Measurements from ENCODE around the gene NKX2-1. TPM values are rescaled to one million over a fixed set of nuclear protein-coding genes. Genes with fewer than 3 reads are reported as not detected.

NKX2-1 gene
- total and polyA plus RNA-seq, 2 of the 13 experiments (the other 11 are each of a cell fraction or from before 2014, with no cell fraction given): not detected

DNA sequence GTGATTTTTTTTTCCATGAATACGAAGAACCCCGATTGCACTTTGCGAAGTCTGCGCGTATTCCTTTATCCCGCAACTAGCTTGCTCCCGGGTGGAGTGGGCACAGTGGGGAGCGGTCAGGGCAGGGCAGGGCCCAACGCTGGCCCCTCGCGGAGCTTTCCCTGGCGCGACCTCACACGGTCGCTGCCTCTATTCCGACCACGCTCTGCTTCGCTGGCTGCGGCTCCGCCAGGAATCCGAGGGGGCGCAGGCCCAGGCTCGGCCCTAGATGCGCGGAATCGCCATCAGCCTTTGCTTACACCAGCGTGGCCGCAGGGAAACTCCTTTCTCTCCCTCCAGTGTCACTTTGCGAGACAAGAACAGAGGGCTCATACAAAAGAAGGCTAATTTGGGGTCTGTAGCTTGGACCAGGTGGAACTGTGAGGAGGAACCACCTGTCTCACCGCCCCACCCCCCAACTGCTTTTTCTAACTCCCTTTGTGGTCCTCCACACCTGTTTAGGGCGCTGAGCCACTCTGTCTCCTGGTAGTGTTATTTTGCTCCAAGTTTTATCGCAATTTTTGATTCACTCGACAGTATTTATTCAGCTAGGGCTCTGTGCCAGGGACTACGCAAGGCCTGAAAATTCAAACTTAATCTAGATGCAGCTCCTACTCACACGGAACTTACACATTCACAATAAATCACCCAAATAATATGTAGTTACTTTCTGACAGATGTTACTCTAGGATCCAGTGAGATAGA is 3.1 kb upstream of the NKX2-1 start:
- ATAC-seq (no peak), FAIRE-seq (no peak), DNase-seq (ENCODE audit: low spot score) (no peak)
- Histone ChIP-seq H3K4me1 (ENCODE audit: insufficient read depth, low read length) (0 out of 2 replicates have a peak, but pooled peaks cover 15% of the 10 kb centered on the region), H3K27ac (ENCODE audit: extremely low read length, insufficient read depth, low read length) (no peak overlapping the region), H3K9ac (ENCODE audit: insufficient read depth, low read depth, low read length) (no peak overlapping the region), H3K36me3 (replicated peaks in 1 of 2; ENCODE audit: control insufficient read depth in 1 of 2, insufficient read depth in 2 of 2, low read length in 2 of 2) (no peaks in the 10 kb centered on the region), H3K4me2 (ENCODE audit: low read depth, low read length) (no peak overlapping the region), H2AFZ (ENCODE audit: low read length) (no peak overlapping the region), H3K9me3 (ENCODE audit: low read length) (no peaks in the 10 kb centered on the region), H3K4me3 (replicated peaks in 1 of 3; ENCODE audit: insufficient read depth in 1 of 3, low read depth in 2 of 3, low read length in 3 of 3) (no peak overlapping the region), H3K27me3 (ENCODE audit: control insufficient read depth in 1 of 2, insufficient read depth in 2 of 2, low read length in 2 of 2) (peaks cover 47 to 97% of the 10 kb centered on the region in 2 experiments), H3K79me2 (ENCODE audit: insufficient read depth, low read length) (no peaks in the 10 kb centered on the region), H4K20me1 (ENCODE audit: insufficient read depth, low read length) (no peaks in the 10 kb centered on the region; the same call in 1 of the 2 replicates)
- BruUV-seq (replicated peaks): no TSS peak
- WGBS (ENCODE audit: low lambda C conversion rate): 50% methylated on average over 35 of the region's 35 CpGs
- POLR2A ChIA-PET: no interaction called here
- TF ChIP-seq JDP2 (CRISPR knock-in tag; IDR thresholded peaks at IDR 0.05; ENCODE audit: borderline replicate concordance): no peak
- TF ChIP-seq, protein P1, sequence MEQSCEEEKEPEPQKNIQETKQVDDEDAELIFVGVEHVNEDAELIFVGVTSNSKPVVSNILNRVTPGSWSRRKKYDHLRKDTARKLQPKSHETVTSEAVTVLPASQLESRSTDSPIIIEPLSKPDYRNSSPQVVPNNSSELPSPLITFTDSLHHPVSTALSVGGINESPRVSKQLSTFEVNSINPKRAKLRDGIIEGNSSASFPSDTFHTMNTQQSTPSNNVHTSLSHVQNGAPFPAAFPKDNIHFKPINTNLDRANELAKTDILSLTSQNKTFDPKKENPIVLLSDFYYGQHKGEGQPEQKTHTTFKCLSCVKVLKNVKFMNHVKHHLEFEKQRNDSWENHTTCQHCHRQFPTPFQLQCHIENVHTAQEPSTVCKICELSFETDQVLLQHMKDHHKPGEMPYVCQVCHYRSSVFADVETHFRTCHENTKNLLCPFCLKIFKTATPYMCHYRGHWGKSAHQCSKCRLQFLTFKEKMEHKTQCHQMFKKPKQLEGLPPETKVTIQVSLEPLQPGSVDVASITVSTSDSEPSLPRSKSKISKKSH (CRISPR knock-in tag; IDR thresholded peaks at IDR 0.05; ENCODE audit: borderline replicate concordance): 0 out of 2 replicates have a peak, but pooled peaks have one; percentile 39
- in situ Hi-C loops (cut with HindIII; ENCODE audit: extremely low pct_ligation_motif_present, low pct_unique_long_range_greater_than_20kb): loop anchor here (10.0 kb wide), 2 partner anchors 318 to 448 kb away; no protein-coding TSS in a partner anchor
- CTCF ChIA-PET (ENCODE audit: low intra/inter-chr PET ratio, low total read pairs): no interaction called here
- intact Hi-C loops (cut with micrococcal nuclease; ENCODE audit: unreplicated experiment): loop anchor here (10.0 kb wide), 2 partner anchors 318 to 418 kb away; no protein-coding TSS in a partner anchor

DNA sequence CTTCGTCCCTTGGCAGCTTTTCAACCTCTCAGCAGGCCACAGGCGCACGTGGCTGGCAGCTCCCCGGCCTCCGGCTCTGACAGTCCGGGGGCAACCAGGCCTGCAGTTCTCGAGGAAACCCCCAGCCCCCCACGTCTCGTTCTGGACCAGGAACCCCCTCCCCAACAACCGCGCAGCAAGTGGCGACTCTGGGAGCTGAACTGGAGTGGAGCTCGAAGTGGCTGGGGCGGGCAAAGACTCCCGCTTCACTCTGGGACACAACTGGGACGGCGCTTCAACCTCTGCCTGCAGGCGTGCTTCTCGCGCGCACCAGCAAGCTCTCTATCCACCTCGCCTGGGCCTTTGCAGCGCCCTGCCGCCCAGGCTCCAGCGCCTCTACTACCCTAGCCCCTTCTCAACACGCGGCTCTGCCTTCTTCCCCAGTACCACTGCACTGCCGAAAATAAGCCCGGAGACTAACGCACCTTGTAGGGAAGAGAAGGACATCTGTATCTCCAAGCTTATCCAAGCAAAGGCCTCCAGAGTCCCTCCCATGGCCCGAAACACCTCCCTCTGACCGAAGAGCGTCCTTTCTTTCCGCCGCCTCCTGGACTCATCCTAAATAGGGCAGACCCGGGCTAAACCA is 2.4 kb upstream of the NKX2-1 start:
- Histone ChIP-seq H2AFZ (ENCODE audit: low read length) (no peak overlapping the region), H3K36me3 (replicated peaks in 1 of 2; ENCODE audit: control insufficient read depth in 1 of 2, insufficient read depth in 2 of 2, low read length in 2 of 2) (no peaks in the 10 kb centered on the region), H3K9me3 (ENCODE audit: low read length) (no peaks in the 10 kb centered on the region), H3K4me1 (ENCODE audit: insufficient read depth, low read length) (0 out of 2 replicates have a peak, but pooled peaks cover 15% of the 10 kb centered on the region), H3K4me3 (replicated peaks in 1 of 3; ENCODE audit: insufficient read depth in 1 of 3, low read depth in 2 of 3, low read length in 3 of 3) (no peak overlapping the region), H3K27ac (ENCODE audit: extremely low read length, insufficient read depth, low read length) (no peak overlapping the region), H3K79me2 (ENCODE audit: insufficient read depth, low read length) (no peaks in the 10 kb centered on the region), H4K20me1 (ENCODE audit: insufficient read depth, low read length) (no peaks in the 10 kb centered on the region; the same call in 1 of the 2 replicates), H3K4me2 (ENCODE audit: low read depth, low read length) (no peak overlapping the region), H3K9ac (ENCODE audit: insufficient read depth, low read depth, low read length) (no peak overlapping the region), H3K27me3 (ENCODE audit: control insufficient read depth in 1 of 2, insufficient read depth in 2 of 2, low read length in 2 of 2) (peaks cover 50 to 93% of the 10 kb centered on the region in 2 experiments)
- FAIRE-seq: no peak
- TF ChIP-seq SRY (CRISPR knock-in tag; IDR thresholded peaks at IDR 0.05): no peak
- TF ChIP-seq, protein P1 (CRISPR knock-in tag; IDR thresholded peaks at IDR 0.05; ENCODE audit: borderline replicate concordance): 0 out of 2 replicates have a peak, but pooled peaks have one; percentile 0
- in situ Hi-C loops (cut with HindIII; ENCODE audit: extremely low pct_ligation_motif_present, low pct_unique_long_range_greater_than_20kb) (loop anchor here (10.0 kb wide), 2 partner anchors 318 to 448 kb away; no protein-coding TSS in a partner anchor), intact Hi-C loops (cut with micrococcal nuclease; ENCODE audit: unreplicated experiment) (loop anchor here (10.0 kb wide), 2 partner anchors 318 to 418 kb away; no protein-coding TSS in a partner anchor)
- no TSS peak for BruUV-seq (replicated peaks)
- DNase-seq (ENCODE audit: low spot score): no peak
- ATAC-seq: no peak
- ChIA-PET POLR2A (no interaction called here), CTCF (ENCODE audit: low intra/inter-chr PET ratio, low total read pairs) (no interaction called here)
- WGBS (ENCODE audit: low lambda C conversion rate): 36% methylated on average over 36 of the region's 36 CpGs

Measured in HepG2 (cell line).